Epithelial cell of proximal tubule (primary cell): ENCODE measurements around the gene NMRAL1. TPM values are rescaled to one million over a fixed set of nuclear protein-coding genes. Genes with fewer than 3 reads are reported as not detected.

ENCODE experiments used
- DNase-seq: peaks from one replicate; pipeline ENCODE4 v3.0.0-alpha.2; 2011; ENCODE audit warnings: low read depth
- H3K4me3 ChIP-seq: 2 replicates; pipeline ENCODE4 v1.5.1; 2011; ENCODE audit warnings: low read depth, mild to moderate bottlenecking, low read length
- CTCF ChIP-seq: conservative IDR thresholded peaks from 2 replicates; pipeline ENCODE4 v1.5.1; 2012; ENCODE audit warnings: low read depth, mild to moderate bottlenecking, low read length
- total RNA-seq: library from RNA; depleted of rRNA; stranded (reverse); fragments of >200 nt; gene quantifications from 2 replicates; pipeline ENCODE4 v1.2.3, GENCODE V29; 2015

Gene NMRAL1
- total RNA-seq, 1 donor from 2014 or later, result 177 TPM

- DNase-seq, result no peak
- H3K4me3 ChIP-seq, result no peak overlapping the region
Observed at GRCh38 chr16:4505356-4506147, 31.1 kb upstream of the NMRAL1 start.

GRCh38 chr16:4501071-4501478 is 26.6 kb upstream of the NMRAL1 start:
- no peak overlapping the region for H3K4me3 ChIP-seq
- no peak for TF ChIP-seq CTCF
- no peak for DNase-seq

More at GRCh38 chr16:4505356-4506147, 31.1 kb upstream of the NMRAL1 start:
- TF ChIP-seq CTCF, result no peak

GRCh38 chr16:4500272-4500671 is 25.8 kb upstream of the NMRAL1 start:
- DNase-seq, result peak; percentile 74

GRCh38 chr16:4499196-4499555 is 24.8 kb upstream of the NMRAL1 start:
- TF ChIP-seq CTCF, result no peak
- H3K4me3 ChIP-seq, result no peak overlapping the region
- no peak for DNase-seq

More at GRCh38 chr16:4500272-4500671, 25.8 kb upstream of the NMRAL1 start:
- no peak for TF ChIP-seq CTCF
- no peak overlapping the region for H3K4me3 ChIP-seq

- no peak overlapping the region for H3K4me3 ChIP-seq
- no peak for TF ChIP-seq CTCF
- peak; percentile 76 for DNase-seq
Observed at GRCh38 chr16:4498546-4499195, 24.2 kb upstream of the NMRAL1 start.

GRCh38 chr16:4496305-4496704 is 21.9 kb upstream of the NMRAL1 start:
- no peak overlapping the region for H3K4me3 ChIP-seq
- no peak for DNase-seq
- no peak for TF ChIP-seq CTCF
